ENCODE measurements around the gene FDPS.

GRCh38 chr1:155318082-155318481 lies 9.4 kb downstream of the FDPS start:
- no peak for TF ChIP-seq POLR2A (IDR thresholded peaks at IDR 0.05)
- TF ChIP-seq, protein P1, sequence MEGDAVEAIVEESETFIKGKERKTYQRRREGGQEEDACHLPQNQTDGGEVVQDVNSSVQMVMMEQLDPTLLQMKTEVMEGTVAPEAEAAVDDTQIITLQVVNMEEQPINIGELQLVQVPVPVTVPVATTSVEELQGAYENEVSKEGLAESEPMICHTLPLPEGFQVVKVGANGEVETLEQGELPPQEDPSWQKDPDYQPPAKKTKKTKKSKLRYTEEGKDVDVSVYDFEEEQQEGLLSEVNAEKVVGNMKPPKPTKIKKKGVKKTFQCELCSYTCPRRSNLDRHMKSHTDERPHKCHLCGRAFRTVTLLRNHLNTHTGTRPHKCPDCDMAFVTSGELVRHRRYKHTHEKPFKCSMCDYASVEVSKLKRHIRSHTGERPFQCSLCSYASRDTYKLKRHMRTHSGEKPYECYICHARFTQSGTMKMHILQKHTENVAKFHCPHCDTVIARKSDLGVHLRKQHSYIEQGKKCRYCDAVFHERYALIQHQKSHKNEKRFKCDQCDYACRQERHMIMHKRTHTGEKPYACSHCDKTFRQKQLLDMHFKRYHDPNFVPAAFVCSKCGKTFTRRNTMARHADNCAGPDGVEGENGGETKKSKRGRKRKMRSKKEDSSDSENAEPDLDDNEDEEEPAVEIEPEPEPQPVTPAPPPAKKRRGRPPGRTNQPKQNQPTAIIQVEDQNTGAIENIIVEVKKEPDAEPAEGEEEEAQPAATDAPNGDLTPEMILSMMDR (IDR thresholded peaks at IDR 0.05), result no peak
